Ovary (tissue), 9 donors: Measurements from ENCODE around the gene L3HYPDH. TPM values are rescaled to one million over a fixed set of nuclear protein-coding genes. Genes with fewer than 3 reads are reported as not detected.

Experiments
- DNase-seq, 5 donors: peaks; one replicate each; pipeline ENCODE4 v3.0.0-alpha.2; 2019 to 2020
- H3K27ac ChIP-seq, 2 donors: fragments of 200-600 bp; one replicate each; pipeline versions ENCODE4 v1.5.1 to v1.8.0; 2019 to 2022
- H3K27me3 ChIP-seq: fragments of 200-600 bp; one replicate; pipeline ENCODE4 v1.8.0; 2022
- H3K36me3 ChIP-seq: fragments of 200-600 bp; sonication (generic); one replicate; pipeline ENCODE4 v1.5.1; 2019
- H3K4me1 ChIP-seq: one replicate; pipeline ENCODE4 v1.8.1; 2013; ENCODE audit warnings: mild to moderate bottlenecking, moderate library complexity; ENCODE audit not compliant: insufficient read depth
- H3K4me3 ChIP-seq: fragments of 200-600 bp; sonication (generic); one replicate; pipeline ENCODE4 v1.5.1; 2017
- H3K9me3 ChIP-seq, 2 donors: fragments of 200-600 bp in 1 of 2; sonication (generic) in 1 of 2; one replicate each; pipeline versions ENCODE4 v1.5.1 to v1.8.1; 2013 to 2019; ENCODE audit warnings: mild to moderate bottlenecking in 1 of 2, moderate library complexity in 1 of 2
- EP300 ChIP-seq: sonication (generic); formaldehyde crosslinking; IDR thresholded peaks from one replicate; pipeline ENCODE4 v1.6.1; 2017; ENCODE audit warnings: antibody characterized with exemption
- POLR2A ChIP-seq: fragments of 450-650 bp; IDR thresholded peaks from one replicate; pipeline ENCODE4 v1.6.1; 2017; ENCODE audit warnings: antibody characterized with exemption, mild to moderate bottlenecking, moderate library complexity
- WGBS, 3 donors: extraction: QIAGEN DNeasy Blood & Tissue Kit in 1 of 3; methylation state at CpG; one replicate each; pipeline versions ENCODE4 v1.1.5 to v1.1.7; 2013 to 2017; 5-methylcytosine and 5-hydroxymethylcytosine counted together
- intact Hi-C, 4 donors: fragments of 100-400 bp; cut with DNase I; formaldehyde crosslinking; loops; one replicate each; pipeline versions ENCODE4 v1.11.0 to v1.15.1; 2022 to 2023
- polyA plus RNA-seq, 2 donors: library from polyadenylated mRNA; stranded (reverse); fragments of 200-250 nt in 1 of 2; fragments of 350-450 nt in 1 of 2; fragmentation: Illumina TruSeq in 1 of 2; extraction: RNeasy Lipid Tissue Mini Kit (QIAGEN cat#74804) in 1 of 2; gene quantifications; one replicate each; pipeline ENCODE4 v1.2.3, GENCODE V29; 2013 to 2014
- total RNA-seq, 7 donors: library from RNA; depleted of rRNA in 2 of 7; stranded (reverse); fragments of >200 nt in 2 of 7; fragmentation: NEBNext Ultra II Directional in 3 of 7; extraction: Animal tissue kit (Norgen Biotek cat#: 25700) in 3 of 7; gene quantifications; one replicate each; pipeline versions ENCODE4 v1.1.0 to v1.2.4, GENCODE V29; 2016 to 2023
- TF ChIP-seq, protein P1 (sequence below), 3 donors: fragments of 450-650 bp in 2 of 3; fragments of 200-600 bp in 1 of 3; IDR thresholded peaks; one replicate each; pipeline versions ENCODE4 v1.5.1 to v1.8.0; 2016 to 2022; ENCODE audit warnings: antibody characterized with exemption in 3 of 3, mild to moderate bottlenecking in 1 of 3
- donor health status: DM: no; HTN: no; CAD: no; lungs with moderate emphysema.
- donor health status: DM: no; HTN: no; CAD: no.
- donor health status: Bipolar disorder and iron deficiency.
- donor health status: DM: yes; HTN: yes; CAD: no.
- donor health status: DM: no; HTN: no; CAD: no.
- donor health status: DM: yes; HTN: yes; CAD: no.

Gene L3HYPDH
- total and polyA plus RNA-seq, 9 donors: 17.2 to 52.8 (median 31.2) TPM

DNA sequence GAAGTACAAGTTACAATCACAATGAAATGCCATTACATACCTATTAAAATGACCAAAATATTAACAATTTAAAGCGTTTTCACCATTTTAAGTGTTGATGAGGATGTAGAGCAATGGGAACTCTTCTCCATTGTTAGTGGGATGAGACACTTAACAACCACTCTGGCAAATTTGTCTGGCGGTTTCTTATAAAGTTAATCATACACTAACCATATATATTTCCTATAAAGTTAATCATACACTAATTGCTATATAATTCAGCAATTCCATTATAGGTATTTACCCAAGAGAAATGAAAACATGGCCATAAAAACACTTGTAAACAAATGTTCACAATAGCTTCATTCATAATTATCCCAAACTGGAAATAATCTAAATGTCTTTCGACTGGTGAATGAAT lies 36.0 kb upstream of the L3HYPDH start:
- Histone ChIP-seq H3K27me3 (no peaks in the 10 kb centered on the region), H3K9me3 (no peaks in the 10 kb centered on the region), H3K36me3 (no peaks in the 10 kb centered on the region), H3K4me3 (no peak overlapping the region), H3K27ac (no peak overlapping the region), H3K4me1 (no peaks in the 10 kb centered on the region)
- 82 to 88% (median 87%) methylated on average over 3 of the region's 3 CpGs for WGBS, 3 donors
- no peak for DNase-seq
- intact Hi-C loops: no loop called here
- TF ChIP-seq EP300 (no peak), POLR2A (no peak)
- TF ChIP-seq, protein P1, sequence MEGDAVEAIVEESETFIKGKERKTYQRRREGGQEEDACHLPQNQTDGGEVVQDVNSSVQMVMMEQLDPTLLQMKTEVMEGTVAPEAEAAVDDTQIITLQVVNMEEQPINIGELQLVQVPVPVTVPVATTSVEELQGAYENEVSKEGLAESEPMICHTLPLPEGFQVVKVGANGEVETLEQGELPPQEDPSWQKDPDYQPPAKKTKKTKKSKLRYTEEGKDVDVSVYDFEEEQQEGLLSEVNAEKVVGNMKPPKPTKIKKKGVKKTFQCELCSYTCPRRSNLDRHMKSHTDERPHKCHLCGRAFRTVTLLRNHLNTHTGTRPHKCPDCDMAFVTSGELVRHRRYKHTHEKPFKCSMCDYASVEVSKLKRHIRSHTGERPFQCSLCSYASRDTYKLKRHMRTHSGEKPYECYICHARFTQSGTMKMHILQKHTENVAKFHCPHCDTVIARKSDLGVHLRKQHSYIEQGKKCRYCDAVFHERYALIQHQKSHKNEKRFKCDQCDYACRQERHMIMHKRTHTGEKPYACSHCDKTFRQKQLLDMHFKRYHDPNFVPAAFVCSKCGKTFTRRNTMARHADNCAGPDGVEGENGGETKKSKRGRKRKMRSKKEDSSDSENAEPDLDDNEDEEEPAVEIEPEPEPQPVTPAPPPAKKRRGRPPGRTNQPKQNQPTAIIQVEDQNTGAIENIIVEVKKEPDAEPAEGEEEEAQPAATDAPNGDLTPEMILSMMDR (IDR thresholded peaks at IDR 0.05): no peak

DNA sequence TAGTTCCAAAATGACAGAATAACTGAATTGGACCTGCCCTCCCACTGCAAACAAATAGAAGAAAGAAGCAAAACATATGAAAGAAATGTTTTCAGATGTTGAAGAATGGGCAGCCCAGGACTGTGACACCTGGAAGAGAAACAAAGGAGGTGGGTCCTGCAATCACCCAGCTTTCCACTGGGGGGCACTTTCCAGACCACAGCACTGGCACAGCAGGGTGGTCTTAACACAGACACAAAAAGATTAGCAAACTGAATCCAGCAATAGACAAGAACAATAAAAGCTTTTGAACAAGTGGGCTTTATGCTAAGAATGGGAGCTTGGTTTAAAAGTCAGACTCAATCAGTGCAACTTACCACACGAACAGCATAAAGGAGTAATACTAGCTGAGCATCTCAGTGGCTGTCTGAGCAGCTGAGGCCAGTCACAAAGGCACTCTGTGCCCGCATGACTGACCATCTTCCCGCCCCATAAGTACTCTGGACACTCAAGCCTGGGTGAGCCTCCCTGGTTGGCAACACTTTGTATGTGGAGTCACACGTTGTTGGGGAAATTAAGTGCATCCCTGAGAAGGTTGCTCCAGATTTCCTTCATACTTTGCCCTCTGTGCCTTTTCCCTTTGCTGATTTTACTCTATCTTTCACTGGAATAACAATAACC lies 27.8 kb upstream of the L3HYPDH start:
- Histone ChIP-seq H3K4me1 (no peaks in the 10 kb centered on the region), H3K27ac (no peak overlapping the region), H3K27me3 (no peaks in the 10 kb centered on the region), H3K36me3 (no peaks in the 10 kb centered on the region), H3K9me3 (no peaks in the 10 kb centered on the region), H3K4me3 (no peak overlapping the region)
- 74 to 80% (median 79%) methylated on average over 4 of the region's 4 CpGs for WGBS, 3 donors
- intact Hi-C loops: no loop called here
- TF ChIP-seq, protein P1 (IDR thresholded peaks at IDR 0.05): no peak
- DNase-seq: no peak

DNA sequence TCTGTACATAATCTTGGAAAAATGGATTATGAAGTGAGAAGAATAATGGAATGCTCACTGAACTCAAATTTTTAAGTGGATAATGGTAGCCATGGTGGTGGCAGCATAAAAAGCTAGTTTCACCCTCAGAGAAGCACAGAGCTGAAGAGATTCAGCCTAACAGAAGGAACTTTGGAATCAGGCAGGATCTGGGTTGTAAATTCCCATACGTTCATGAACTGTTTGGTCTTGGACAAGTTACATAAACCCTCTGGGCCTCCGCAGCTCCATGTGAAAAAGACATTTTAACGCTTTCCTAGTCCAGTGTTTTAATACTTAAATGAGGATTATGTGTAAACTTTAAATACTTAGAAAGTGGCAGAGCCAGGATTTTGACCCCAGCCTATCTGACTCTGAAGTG lies 26.8 kb upstream of the L3HYPDH start:
- 25 to 32% (median 28%) methylated on average over 3 of the region's 3 CpGs for WGBS, 3 donors
- TF ChIP-seq POLR2A: no peak
- H3K4me3 ChIP-seq: no peak overlapping the region
- intact Hi-C loops: no loop called here
- H3K9me3 ChIP-seq: no peaks in the 10 kb centered on the region
- H3K27me3 ChIP-seq: no peaks in the 10 kb centered on the region
- DNase-seq: no peak
- H3K27ac ChIP-seq: no peak overlapping the region
- H3K36me3 ChIP-seq: no peaks in the 10 kb centered on the region
- H3K4me1 ChIP-seq: no peaks in the 10 kb centered on the region

DNA sequence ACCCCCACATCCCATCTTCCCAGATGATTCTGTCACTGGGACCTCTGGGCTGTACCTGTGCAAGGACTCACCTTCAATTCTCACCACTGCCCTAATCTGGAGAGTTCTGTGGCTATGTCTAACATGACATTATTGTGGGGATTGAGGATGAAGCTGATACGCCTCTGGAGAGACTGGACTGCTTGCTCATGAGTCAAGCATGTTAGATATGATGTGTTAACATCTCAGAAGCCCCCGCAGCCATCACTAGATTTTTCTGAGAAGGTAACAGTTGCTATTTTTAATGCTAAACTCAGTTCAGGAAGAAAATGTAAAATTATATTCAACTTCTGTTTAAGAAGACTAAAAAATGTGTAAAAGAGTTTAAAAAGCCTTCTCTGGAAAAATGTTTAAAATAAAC lies 25.8 kb upstream of the L3HYPDH start:
- H3K36me3 ChIP-seq: no peaks in the 10 kb centered on the region
- WGBS, 3 donors: 67 to 82% (median 72%) methylated on average over 2 of the region's 2 CpGs
- H3K27me3 ChIP-seq: no peaks in the 10 kb centered on the region
- no peaks in the 10 kb centered on the region for H3K9me3 ChIP-seq
- no peak overlapping the region for H3K4me3 ChIP-seq
- no peak overlapping the region for H3K27ac ChIP-seq
- TF ChIP-seq POLR2A: no peak
- TF ChIP-seq, protein P1 (IDR thresholded peaks at IDR 0.05): no peak
- no peak for TF ChIP-seq EP300
- intact Hi-C loops: no loop called here
- no peak for DNase-seq
- H3K4me1 ChIP-seq: no peaks in the 10 kb centered on the region

DNA sequence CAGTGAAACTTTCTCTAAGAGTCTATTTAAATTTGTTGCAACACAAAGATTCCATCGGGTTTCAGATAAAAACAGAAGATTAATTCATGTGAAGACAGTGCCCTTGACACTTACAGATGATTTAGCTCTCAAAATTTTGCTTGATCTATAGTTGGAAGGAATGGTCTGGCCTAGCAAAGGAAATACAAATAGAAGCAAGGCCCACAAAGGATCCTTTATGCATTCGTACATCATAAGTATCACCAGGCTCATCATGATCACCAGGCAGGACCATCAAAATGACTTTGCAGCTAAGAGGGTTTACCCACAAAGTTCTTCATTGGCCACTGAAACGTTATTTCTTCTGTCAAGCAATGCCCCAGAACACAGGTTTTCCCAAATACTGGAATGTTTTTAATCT lies 24.9 kb upstream of the L3HYPDH start:
- H3K4me1 ChIP-seq: no peaks in the 10 kb centered on the region
- no peak overlapping the region for H3K27ac ChIP-seq
- no peak overlapping the region for H3K4me3 ChIP-seq
- TF ChIP-seq POLR2A (no peak), EP300 (no peak)
- TF ChIP-seq, protein P1 (IDR thresholded peaks at IDR 0.05): no peak
- intact Hi-C loops: no loop called here
- H3K36me3 ChIP-seq: no peaks in the 10 kb centered on the region
- no peaks in the 10 kb centered on the region for H3K9me3 ChIP-seq
- no peak for DNase-seq
- 69 to 79% (median 70%) methylated on average over 3 of the region's 3 CpGs for WGBS, 3 donors
- no peaks in the 10 kb centered on the region for H3K27me3 ChIP-seq
